ENCODE results near the gene SPA17.

- no peak for TF ChIP-seq CTCF (IDR thresholded peaks at IDR 0.05)
- no peak for TF ChIP-seq POLR2A (IDR thresholded peaks at IDR 0.05)
These were observed 45.1 kb downstream of the SPA17 start for GRCh38 chr11:124718801-124719200.
